GM11168 (cell line): ENCODE results near the gene UBE2O.

Experiments
- in situ Hi-C: fragments of 300-500 bp; cut with MboI; formaldehyde crosslinking; loops from one replicate; pipeline ENCODE4 v1.12.0; 2022; ENCODE audit warnings: low sequenced_read_pairs; ENCODE audit not compliant: unreplicated experiment

The UBE2O gene

GRCh38 chr17:76382803-76383545 is 70.0 kb downstream of the UBE2O start:
- in situ Hi-C loops, result no loop called here

- in situ Hi-C loops, result no loop called here
Observed at GRCh38 chr17:76382351-76382802, 70.6 kb downstream of the UBE2O start.

GRCh38 chr17:76381633-76382350 is 71.2 kb downstream of the UBE2O start:
- in situ Hi-C loops, result no loop called here

DNA sequence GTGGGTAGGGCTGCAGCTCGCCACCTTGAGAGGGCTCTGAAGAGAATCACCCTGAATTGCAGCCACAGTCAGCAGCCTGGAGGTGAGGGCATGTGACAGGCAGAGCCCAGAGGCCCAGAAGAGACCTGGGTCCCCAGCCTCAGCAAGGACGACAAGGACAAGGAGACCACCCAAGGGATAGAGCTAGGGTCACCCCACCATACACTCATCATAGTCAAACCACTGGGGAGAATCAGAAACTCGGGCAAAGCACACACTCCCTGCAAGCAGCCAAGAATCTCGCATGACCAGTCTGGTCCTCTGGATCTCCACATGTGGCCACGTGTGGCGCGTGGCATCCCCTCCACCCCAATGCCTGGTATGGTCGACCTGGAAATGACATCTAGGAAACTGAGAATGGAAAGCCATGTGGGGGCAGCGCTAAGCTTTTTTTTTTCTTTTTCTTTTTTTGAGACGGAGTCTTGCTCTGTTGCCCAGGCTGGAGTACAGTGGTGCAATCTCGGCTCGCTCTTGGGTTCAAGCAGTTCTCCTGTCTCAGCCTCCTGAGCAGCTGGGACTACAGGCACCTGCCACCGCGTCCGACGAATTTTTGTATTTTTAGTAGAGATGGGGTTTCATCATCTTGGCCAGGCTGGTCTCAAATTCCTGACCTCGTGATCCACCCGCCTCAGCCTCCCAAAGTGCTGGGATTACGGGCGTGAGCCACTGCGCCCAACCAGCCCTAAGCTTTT is 73.1 kb downstream of the UBE2O start:
- in situ Hi-C loops, result no loop called here

DNA sequence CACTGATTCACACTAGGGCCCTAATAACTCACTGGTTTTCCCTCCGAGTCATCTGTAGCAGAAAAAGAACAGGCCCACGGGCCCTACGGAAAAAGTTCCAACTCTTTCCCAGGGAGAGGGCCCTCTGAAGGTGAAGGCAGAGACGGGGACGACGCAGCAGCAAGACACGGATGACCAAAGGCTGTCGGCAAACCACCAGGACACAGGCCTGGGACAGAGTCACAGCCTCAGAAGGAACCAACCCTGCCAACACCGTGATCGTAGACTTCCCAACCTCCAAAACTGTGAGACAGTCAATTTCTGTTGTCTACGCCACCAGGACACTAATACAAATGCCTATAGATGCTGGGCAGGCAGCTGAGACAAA is 73.7 kb downstream of the UBE2O start:
- in situ Hi-C loops, result no loop called here

GRCh38 chr17:76378548-76379274 is 74.2 kb downstream of the UBE2O start:
- in situ Hi-C loops, result no loop called here

DNA sequence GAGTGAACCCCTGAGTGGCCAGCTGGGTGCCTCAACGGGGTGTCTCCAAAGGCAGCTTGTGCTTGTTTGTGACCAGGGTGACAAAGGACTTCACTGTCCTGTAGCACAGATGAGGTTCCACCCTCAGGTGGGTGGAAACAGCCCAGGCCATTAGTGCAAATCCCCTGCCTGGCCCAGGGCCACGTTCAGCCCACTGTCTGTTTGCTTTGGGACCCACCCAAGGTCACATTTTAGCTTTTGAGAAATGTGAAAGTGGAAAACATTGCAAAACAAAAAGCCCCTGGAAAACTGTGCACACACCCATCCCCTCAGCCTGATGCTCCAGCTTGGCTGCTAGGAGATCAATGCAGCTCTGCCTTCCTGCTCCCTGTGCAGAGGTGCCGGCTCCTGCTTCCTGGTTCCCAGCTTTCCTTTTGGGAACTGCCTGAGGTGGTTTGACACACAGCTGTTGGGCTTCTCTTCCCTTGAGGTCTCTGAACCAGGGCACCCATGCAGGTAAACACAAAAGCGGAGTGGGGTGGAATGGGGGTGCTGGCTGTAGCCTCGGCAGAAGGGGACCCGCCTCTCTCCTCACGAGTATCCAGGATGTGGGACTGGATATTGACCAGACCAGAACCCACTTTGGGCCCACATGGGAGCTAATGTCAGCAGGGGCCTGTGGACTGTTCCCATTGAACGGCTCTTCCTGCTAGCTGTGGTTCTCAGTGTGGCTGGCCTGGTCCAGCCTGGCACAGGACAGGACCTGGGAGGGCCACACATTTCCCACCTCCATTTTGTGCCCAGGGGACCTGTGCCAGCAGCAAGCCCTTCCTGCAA is 76.4 kb downstream of the UBE2O start:
- in situ Hi-C loops, result no loop called here

GRCh38 chr17:76371656-76372628 is 81.0 kb downstream of the UBE2O start:
- in situ Hi-C loops, result no loop called here

DNA sequence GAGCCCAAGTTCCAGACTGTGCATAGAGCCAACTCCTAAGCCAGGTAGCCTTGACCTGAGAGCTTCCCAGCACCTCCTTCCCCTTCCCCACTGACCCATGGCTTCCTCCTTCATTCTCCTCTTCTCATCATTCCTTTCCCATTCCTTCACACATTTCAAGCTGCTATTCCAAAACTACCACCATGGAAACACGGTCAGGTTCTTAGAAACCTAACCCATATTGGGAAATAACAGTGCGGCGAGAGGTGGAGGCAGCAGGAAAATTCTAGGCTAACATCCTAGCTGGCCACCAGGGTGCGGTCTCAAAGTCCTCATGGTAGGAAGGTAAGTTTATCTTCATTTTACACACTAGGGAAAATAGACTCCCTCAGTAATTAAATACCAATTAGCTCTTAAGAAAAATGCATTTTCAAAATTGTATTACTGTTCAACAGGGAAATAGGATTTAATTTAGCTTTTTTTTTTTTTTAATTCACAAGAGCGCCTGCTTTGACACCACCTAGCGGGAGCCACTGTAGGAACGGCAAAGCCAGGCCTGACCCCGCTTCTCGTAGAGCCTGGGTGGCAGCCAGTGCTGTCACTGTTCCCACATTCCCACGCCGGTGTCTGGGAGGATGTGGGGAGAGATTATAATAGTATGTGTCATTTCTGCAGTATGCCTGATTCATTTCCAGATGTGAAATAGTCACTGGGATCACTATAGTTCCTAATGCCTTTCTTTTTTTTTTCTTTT is 82.5 kb downstream of the UBE2O start:
- in situ Hi-C loops, result no loop called here

DNA sequence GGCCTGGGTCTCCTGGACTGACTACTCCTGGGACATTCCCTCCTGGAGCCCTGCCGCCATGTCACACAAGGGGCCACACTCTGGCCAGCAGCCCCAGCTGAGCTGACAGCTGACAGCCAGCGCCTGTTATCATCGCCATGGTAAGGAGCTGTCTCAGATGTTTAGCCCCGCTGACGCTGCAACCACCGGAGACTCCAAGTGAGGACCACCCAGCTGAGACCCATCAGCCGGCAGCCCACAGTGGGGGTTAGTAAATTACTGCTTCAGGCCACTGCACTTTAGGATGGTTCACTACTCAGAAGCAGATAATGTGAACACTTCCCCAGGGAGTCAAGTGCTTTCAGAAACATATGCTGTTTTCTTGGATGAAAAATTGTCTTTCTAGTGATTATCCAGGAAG is 83.1 kb downstream of the UBE2O start:
- in situ Hi-C loops, result no loop called here

- in situ Hi-C loops, result no loop called here
Observed at GRCh38 chr17:76369379-76369778, 83.6 kb downstream of the UBE2O start.

GRCh38 chr17:76368545-76368944 is 84.4 kb downstream of the UBE2O start:
- in situ Hi-C loops, result no loop called here

DNA sequence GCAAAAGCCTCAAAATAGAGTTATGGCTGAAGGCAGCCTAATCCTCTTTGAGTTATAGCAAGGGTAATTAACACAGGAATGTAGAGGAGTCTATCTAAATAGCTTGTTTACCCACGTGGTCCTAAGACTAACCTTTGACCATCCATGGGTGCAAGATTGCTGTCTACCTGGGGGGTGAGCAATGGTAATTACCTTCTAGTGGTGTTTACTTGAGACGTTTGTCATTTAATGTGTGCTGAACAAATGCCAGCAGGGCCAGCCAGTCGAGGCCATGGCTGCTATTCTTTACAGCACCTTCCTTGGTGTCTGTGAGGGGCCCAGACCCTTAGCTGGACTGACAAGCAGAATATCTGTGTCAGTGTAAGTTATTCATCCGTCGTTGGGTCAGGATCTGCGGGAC is 85.3 kb downstream of the UBE2O start:
- in situ Hi-C loops, result no loop called here

GRCh38 chr17:76366247-76366646 is 86.7 kb downstream of the UBE2O start:
- in situ Hi-C loops, result no loop called here

GRCh38 chr17:76365256-76365903 is 87.6 kb downstream of the UBE2O start:
- in situ Hi-C loops, result no loop called here

DNA sequence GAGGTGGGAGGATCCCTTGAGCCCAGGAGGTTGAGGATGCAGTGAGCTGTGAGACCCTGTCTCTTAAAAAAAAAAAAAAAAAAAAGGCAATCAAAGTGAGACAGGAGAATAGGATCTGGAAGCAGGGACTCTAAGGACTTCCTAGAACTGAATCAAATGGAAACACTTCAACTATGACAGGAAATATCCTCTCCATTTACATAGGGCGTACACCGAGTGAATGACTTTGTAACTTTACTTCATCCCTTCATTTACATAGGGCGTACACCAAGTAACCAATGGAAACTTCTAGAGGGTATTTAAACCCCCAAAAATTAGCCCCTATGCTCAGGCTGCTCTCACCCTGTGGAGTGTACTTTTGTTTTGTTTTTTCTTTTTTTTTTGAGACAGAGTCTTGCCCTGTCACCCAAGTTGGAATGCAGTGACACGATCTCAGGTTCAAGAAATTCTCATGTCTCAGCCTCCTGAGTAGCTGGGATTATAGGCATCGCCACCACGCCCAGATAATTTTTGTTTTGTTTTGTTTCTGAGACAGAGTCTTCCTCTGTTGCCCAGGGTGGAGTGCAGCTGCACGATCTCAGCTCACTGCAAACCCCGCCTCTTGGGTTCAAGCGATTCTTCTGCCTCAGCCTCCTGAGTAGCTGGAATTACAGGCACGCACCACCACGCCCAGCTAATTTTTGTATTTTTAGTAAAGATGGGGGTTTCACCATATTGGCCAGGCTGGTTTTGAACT is 89.7 kb downstream of the UBE2O start:
- in situ Hi-C loops, result no loop called here

GRCh38 chr17:76360461-76360860 is 92.5 kb downstream of the UBE2O start:
- in situ Hi-C loops, result no loop called here
